Neural progenitor cell (in vitro differentiated cells): ENCODE data around the gene SMIM22. TPM values are rescaled to one million over a fixed set of nuclear protein-coding genes. Genes with fewer than 3 reads are reported as not detected.
"Not testable (repeated sequence)": the region's sequence is repeated elsewhere in the genome, so short reads cannot be mapped to it uniquely, and the experiment has no call there.

Experiments used
- DNase-seq: peaks from one replicate; pipeline ENCODE4 v3.0.0-alpha.2; 2016; ENCODE audit warnings: low spot score
- H2AFZ ChIP-seq: fragments of 200-600 bp; sonication (generic); replicated peaks from 2 replicates; pipeline ENCODE4 v1.6.1; 2016; ENCODE audit warnings: antibody characterized with exemption
- H3F3A ChIP-seq: fragments of 200-600 bp; sonication (generic); 2 replicates; pipeline ENCODE4 v1.6.1; 2016; ENCODE audit warnings: antibody characterized with exemption, low read depth
- H3K27ac ChIP-seq: fragments of 200-600 bp; sonication (generic); 2 replicates; pipeline ENCODE4 v1.5.1; 2016; ENCODE audit warnings: mild to moderate bottlenecking
- H3K27me3 ChIP-seq: fragments of 200-600 bp; sonication (generic); 2 replicates; pipeline ENCODE4 v1.6.1; 2016; ENCODE audit warnings: mild to moderate bottlenecking, moderate library complexity
- H3K36me3 ChIP-seq: fragments of 200-600 bp; sonication (generic); 2 replicates; pipeline ENCODE4 v1.5.1; 2016
- H3K4me1 ChIP-seq: fragments of 200-600 bp; sonication (generic); 2 replicates; pipeline ENCODE4 v1.6.1; 2016; ENCODE audit warnings: mixed run types
- H3K4me2 ChIP-seq: fragments of 200-600 bp; sonication (generic); 2 replicates; pipeline ENCODE4 v1.6.1; 2016
- H3K4me3 ChIP-seq: fragments of 200-600 bp; sonication (generic); 2 replicates; pipeline ENCODE4 v1.5.1; 2016
- H3K79me2 ChIP-seq: fragments of 200-600 bp; sonication (generic); 2 replicates; pipeline ENCODE4 v1.6.1; 2016; ENCODE audit warnings: low read depth
- H3K9ac ChIP-seq: fragments of 200-600 bp; sonication (generic); 2 replicates; pipeline ENCODE4 v1.6.1; 2016
- H3K9me3 ChIP-seq: fragments of 200-600 bp; sonication (generic); 2 replicates; pipeline ENCODE4 v1.5.1; 2016; ENCODE audit warnings: low read depth
- H4K20me1 ChIP-seq: fragments of 200-600 bp; sonication (generic); 2 replicates; pipeline ENCODE4 v1.6.1; 2016; ENCODE audit warnings: low read depth
- H3K27ac Mint-ChIP-seq: 3 replicates; pipeline ENCODE4 v1.8.0; 2021; ENCODE audit warnings: mixed read lengths
- H3K27me3 Mint-ChIP-seq: 2 replicates; pipeline ENCODE4 v1.8.0; 2022; ENCODE audit warnings: low read depth, mild to moderate bottlenecking, inconsistent platforms, moderate library complexity, mixed read lengths; ENCODE audit not compliant: insufficient read depth
- H3K36me3 Mint-ChIP-seq: 3 replicates; pipeline ENCODE4 v1.8.0; 2021; ENCODE audit warnings: mixed read lengths
- H3K4me1 Mint-ChIP-seq: 3 replicates; pipeline ENCODE4 v1.8.0; 2021; ENCODE audit warnings: mixed read lengths
- H3K4me3 Mint-ChIP-seq: 3 replicates; pipeline ENCODE4 v1.8.0; 2021; ENCODE audit warnings: mild to moderate bottlenecking, moderate library complexity, mixed read lengths
- H3K9me3 Mint-ChIP-seq: 3 replicates; pipeline ENCODE4 v1.8.0; 2020; ENCODE audit warnings: mixed read lengths
- EZH2 ChIP-seq: fragments of 200-600 bp; sonication (generic); IDR thresholded peaks from 2 replicates; pipeline ENCODE4 v1.6.1; 2017; ENCODE audit warnings: antibody characterized with exemption, mild to moderate bottlenecking, moderate library complexity
- EZH2phosphoT487 ChIP-seq: fragments of 200-600 bp; sonication (generic); IDR thresholded peaks from 2 replicates; pipeline ENCODE4 v1.6.1; 2017; ENCODE audit warnings: antibody characterized with exemption
- total RNA-seq: library from RNA; depleted of rRNA; stranded (reverse); fragments of >200 nt; gene quantifications from 2 replicates; pipeline ENCODE4 v1.2.3, GENCODE V29; 2015; ENCODE audit warnings: low replicate concordance
- TF ChIP-seq, protein P1 (sequence below): fragments of 200-600 bp; sonication (generic); IDR thresholded peaks from 2 replicates; pipeline ENCODE4 v1.5.1; 2017; ENCODE audit warnings: antibody characterized with exemption, mild to moderate bottlenecking

Gene SMIM22
- total RNA-seq, 1 donor from 2014 or later, result not detected

DNA sequence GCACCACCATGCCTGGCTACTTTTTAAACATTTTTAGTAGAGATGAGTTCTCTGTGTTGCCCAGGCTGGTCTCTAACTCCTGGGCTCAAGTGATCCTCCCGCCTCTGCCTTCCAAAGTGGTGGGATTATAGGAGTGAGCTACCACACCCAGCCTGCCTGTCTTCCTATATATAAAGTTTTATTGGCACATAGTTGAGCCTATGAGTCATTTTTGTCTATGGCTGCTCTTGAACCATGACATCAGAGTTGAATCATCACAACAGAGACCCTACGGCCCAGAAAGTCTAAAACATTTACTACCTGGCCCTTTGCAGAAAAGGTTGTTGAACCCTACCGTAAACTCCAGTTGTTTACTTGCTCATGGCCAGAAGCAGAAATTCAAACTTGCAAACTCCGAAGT, 14.9 kb upstream of the SMIM22 start:
- H3K9me3 ChIP-seq, result no peaks in the 10 kb centered on the region
- no peaks in the 10 kb centered on the region for H3K36me3 ChIP-seq
- no peaks in the 10 kb centered on the region for H4K20me1 ChIP-seq
- no peaks in the 10 kb centered on the region for H3K27me3 ChIP-seq
- Mint-ChIP-seq H3K4me3 (no peak overlapping the region), H3K4me1 (peaks cover 6% of the 10 kb centered on the region), H3K36me3 (no peaks in the 10 kb centered on the region), H3K9me3 (no peaks in the 10 kb centered on the region), H3K27me3 (peaks cover 3% of the 10 kb centered on the region), H3K27ac (no peak overlapping the region)
- H3K4me2 ChIP-seq, result no peak overlapping the region
- H2AFZ ChIP-seq, result no peak overlapping the region
- H3K27ac ChIP-seq, result no peak overlapping the region
- no peak for TF ChIP-seq EZH2phosphoT487
- no peak overlapping the region for H3K9ac ChIP-seq
- no peaks in the 10 kb centered on the region for H3F3A ChIP-seq
- DNase-seq, result no peak
- H3K4me1 ChIP-seq, result no peaks in the 10 kb centered on the region
- H3K79me2 ChIP-seq, result no peaks in the 10 kb centered on the region
- no peak overlapping the region for H3K4me3 ChIP-seq

DNA sequence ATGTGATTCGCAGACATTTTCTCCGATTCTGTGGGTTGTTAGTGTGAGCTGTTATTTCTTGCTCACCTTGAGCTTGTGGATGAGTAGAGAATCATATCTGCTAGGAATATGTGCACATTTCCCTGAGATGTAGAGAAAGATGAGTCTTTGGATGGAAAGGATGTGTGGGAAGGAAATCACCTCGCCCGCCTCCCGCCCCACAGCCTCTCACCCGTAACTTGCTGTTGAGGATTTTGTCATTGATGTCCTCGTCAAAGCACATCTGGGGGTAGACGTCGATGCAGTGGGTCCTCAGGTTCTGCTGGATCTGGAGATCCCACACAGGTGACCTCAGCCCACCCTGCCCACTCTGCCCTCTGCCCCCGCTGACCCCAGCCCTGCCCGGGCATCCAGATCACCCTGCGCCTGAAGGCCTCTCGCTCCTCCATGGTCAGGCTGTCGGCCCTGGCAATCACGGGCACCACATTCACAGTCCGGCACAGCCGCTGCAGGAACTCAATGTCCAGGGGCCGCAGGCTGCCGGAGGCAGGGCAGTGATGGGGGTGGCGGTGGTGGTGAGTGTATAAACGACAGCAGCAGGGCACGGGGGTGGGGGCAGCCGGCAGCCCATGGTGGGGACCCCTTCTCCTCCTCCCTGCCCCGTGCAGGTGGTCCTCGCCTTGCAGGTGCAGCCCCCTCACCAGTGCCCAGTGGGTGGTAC, 11.8 kb upstream of the SMIM22 start:
- no peaks in the 10 kb centered on the region for H3F3A ChIP-seq
- no peak overlapping the region for H3K9ac ChIP-seq
- no peak overlapping the region for H3K4me3 ChIP-seq
- no peak overlapping the region for H3K27ac Mint-ChIP-seq
- no peaks in the 10 kb centered on the region for H3K79me2 ChIP-seq
- no peaks in the 10 kb centered on the region for H3K36me3 Mint-ChIP-seq
- TF ChIP-seq EZH2phosphoT487 (no peak), EZH2 (no peak)
- TF ChIP-seq, protein P1, sequence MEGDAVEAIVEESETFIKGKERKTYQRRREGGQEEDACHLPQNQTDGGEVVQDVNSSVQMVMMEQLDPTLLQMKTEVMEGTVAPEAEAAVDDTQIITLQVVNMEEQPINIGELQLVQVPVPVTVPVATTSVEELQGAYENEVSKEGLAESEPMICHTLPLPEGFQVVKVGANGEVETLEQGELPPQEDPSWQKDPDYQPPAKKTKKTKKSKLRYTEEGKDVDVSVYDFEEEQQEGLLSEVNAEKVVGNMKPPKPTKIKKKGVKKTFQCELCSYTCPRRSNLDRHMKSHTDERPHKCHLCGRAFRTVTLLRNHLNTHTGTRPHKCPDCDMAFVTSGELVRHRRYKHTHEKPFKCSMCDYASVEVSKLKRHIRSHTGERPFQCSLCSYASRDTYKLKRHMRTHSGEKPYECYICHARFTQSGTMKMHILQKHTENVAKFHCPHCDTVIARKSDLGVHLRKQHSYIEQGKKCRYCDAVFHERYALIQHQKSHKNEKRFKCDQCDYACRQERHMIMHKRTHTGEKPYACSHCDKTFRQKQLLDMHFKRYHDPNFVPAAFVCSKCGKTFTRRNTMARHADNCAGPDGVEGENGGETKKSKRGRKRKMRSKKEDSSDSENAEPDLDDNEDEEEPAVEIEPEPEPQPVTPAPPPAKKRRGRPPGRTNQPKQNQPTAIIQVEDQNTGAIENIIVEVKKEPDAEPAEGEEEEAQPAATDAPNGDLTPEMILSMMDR, result no peak
- no peaks in the 10 kb centered on the region for H3K9me3 ChIP-seq
- no peaks in the 10 kb centered on the region for H3K9me3 Mint-ChIP-seq
- peaks cover 2% of the 10 kb centered on the region for H3K27me3 Mint-ChIP-seq
- peaks cover 11% of the 10 kb centered on the region for H3K4me1 Mint-ChIP-seq
- no peak overlapping the region for H3K4me3 Mint-ChIP-seq
- no peak overlapping the region for H3K4me2 ChIP-seq
- H2AFZ ChIP-seq, result no peak overlapping the region
- no peaks in the 10 kb centered on the region for H3K36me3 ChIP-seq
- no peaks in the 10 kb centered on the region for H3K27me3 ChIP-seq
- no peaks in the 10 kb centered on the region for H4K20me1 ChIP-seq
- DNase-seq, result no peak
- H3K4me1 ChIP-seq, result peaks cover 8% of the 10 kb centered on the region
- H3K27ac ChIP-seq, result no peak overlapping the region

DNA sequence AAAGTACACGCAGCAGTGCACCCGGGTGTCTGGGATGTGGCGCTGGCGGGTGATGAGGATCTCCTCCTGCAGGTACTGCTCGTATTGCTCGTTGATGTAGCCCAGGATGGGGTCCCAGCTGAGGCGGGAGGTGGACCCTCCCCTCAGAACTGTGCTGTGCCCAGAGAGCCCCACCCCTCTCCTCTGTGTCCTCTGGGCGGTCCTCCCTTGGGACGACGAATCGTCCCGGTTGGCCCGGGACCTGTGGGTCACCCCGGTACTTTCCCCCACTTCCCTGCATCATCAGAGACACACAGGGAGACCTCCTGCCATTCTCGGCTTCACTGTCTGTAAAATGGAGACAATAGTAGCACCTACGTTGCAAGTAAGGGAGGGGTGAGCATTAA, 11.2 kb upstream of the SMIM22 start:
- peaks cover 5% of the 10 kb centered on the region for H3F3A ChIP-seq
- H3K79me2 ChIP-seq, result no peaks in the 10 kb centered on the region
- H3K9ac ChIP-seq, result no peak overlapping the region
- H3K27ac Mint-ChIP-seq, result peak overlapping the region; percentile 37
- H3K27me3 ChIP-seq, result no peaks in the 10 kb centered on the region
- no peak overlapping the region for H2AFZ ChIP-seq
- no peaks in the 10 kb centered on the region for H3K36me3 Mint-ChIP-seq
- no peak overlapping the region for H3K4me3 Mint-ChIP-seq
- H3K27ac ChIP-seq, result no peak overlapping the region
- H3K4me3 ChIP-seq, result no peak overlapping the region
- no peaks in the 10 kb centered on the region for H4K20me1 ChIP-seq
- peaks cover 11% of the 10 kb centered on the region for H3K4me1 ChIP-seq
- peaks cover 17% of the 10 kb centered on the region for H3K4me1 Mint-ChIP-seq
- peaks cover 2% of the 10 kb centered on the region for H3K27me3 Mint-ChIP-seq
- DNase-seq, result no peak
- no peak overlapping the region for H3K4me2 ChIP-seq
- no peaks in the 10 kb centered on the region for H3K9me3 Mint-ChIP-seq
- TF ChIP-seq, protein P1, result no peak
- no peak for TF ChIP-seq EZH2
- no peak for TF ChIP-seq EZH2phosphoT487
- H3K36me3 ChIP-seq, result no peaks in the 10 kb centered on the region
- no peaks in the 10 kb centered on the region for H3K9me3 ChIP-seq

DNA sequence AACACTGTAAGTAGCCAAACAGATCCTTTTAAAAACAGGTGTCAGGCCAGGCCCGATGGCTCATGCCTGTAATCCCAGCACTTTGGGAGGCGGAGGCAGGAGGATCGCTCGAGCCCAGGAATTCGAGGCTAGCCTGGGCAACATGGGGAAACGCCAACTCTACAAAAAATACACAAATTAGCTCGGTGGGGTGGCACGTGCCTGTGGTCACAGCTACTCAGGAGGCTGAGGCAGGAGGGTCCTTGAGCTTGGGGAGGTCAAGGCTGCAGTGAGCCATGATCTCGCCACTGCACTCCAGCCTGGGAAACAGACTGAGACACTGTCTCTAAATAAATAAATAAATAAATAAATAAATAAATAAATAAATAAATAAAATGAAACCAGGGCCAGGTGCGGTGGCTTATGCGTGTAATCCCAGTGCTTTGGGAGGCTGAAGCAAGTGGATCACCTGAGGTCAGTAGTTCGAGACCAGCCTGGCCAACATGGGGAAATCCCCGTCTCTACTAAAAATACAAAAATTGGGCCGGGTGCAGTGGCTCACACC, 10.7 kb upstream of the SMIM22 start:
- Mint-ChIP-seq H3K4me1 (peaks cover 17% of the 10 kb centered on the region), H3K27ac (peak overlapping the region; percentile 37), H3K4me3 (peak overlapping the region; percentile 58)
- not testable (repeated sequence) for H3K4me3 ChIP-seq, H3K27me3 Mint-ChIP-seq, H3K79me2 ChIP-seq, H3K36me3 ChIP-seq, H3K9ac ChIP-seq, H3K4me2 ChIP-seq, H3K27me3 ChIP-seq, H4K20me1 ChIP-seq, DNase-seq, H3K9me3 Mint-ChIP-seq, H3K9me3 ChIP-seq, H3F3A ChIP-seq, H3K36me3 Mint-ChIP-seq, H2AFZ ChIP-seq, H3K27ac ChIP-seq
- peaks cover 11% of the 10 kb centered on the region for H3K4me1 ChIP-seq
